GM19023 (cell line): ENCODE measurements around the gene TSTD2.
"Not testable (repeated sequence)": the region's sequence is repeated elsewhere in the genome, so short reads cannot be mapped to it uniquely, and the experiment has no call there.

Source experiments
- ATAC-seq: cut with Tn5 transposase; IDR thresholded peaks from one replicate; pipeline ENCODE4 v1.9.1; 2021; ENCODE audit warnings: mild to moderate bottlenecking, moderate library complexity; ENCODE audit not compliant: unreplicated experiment

TSTD2 gene

GRCh38 chr9:97632248-97632984 lies 752 bp downstream of the TSTD2 start:
- peak; percentile 2 for ATAC-seq

- no peak for ATAC-seq
Measured at GRCh38 chr9:97630591-97630990, 2.6 kb downstream of the TSTD2 start.

GRCh38 chr9:97629156-97629555 lies 4.0 kb downstream of the TSTD2 start:
- ATAC-seq = no peak

- ATAC-seq = no peak
Measured at GRCh38 chr9:97628668-97629067, 4.5 kb downstream of the TSTD2 start.

GRCh38 chr9:97627624-97628023 lies 5.5 kb downstream of the TSTD2 start:
- ATAC-seq = no peak

GRCh38 chr9:97625620-97626019 lies 7.5 kb downstream of the TSTD2 start:
- no peak for ATAC-seq

- no peak for ATAC-seq
Measured at GRCh38 chr9:97623946-97624345, 9.2 kb downstream of the TSTD2 start.

- not testable (repeated sequence) for ATAC-seq
Measured at GRCh38 chr9:97622483-97622882, 10.7 kb downstream of the TSTD2 start.

- ATAC-seq = not testable (repeated sequence)
Measured at GRCh38 chr9:97620063-97620462, 13.1 kb downstream of the TSTD2 start.

- ATAC-seq = no peak
Measured at GRCh38 chr9:97617939-97618416, 15.2 kb downstream of the TSTD2 start.

- ATAC-seq = no peak
Measured at GRCh38 chr9:97615439-97616072, 17.6 kb downstream of the TSTD2 start.

GRCh38 chr9:97604901-97605645 lies 28.1 kb downstream of the TSTD2 start:
- ATAC-seq = no peak

- ATAC-seq = no peak
Measured at GRCh38 chr9:97602430-97602829, 30.7 kb downstream of the TSTD2 start.

GRCh38 chr9:97601228-97601898 lies 31.8 kb downstream of the TSTD2 start:
- no peak for ATAC-seq

GRCh38 chr9:97600531-97601227 lies 32.5 kb downstream of the TSTD2 start:
- ATAC-seq = no peak

GRCh38 chr9:97599314-97599846 lies 33.8 kb downstream of the TSTD2 start:
- no peak for ATAC-seq

- peak; percentile 84 for ATAC-seq
Measured at GRCh38 chr9:97598461-97599288, 34.5 kb downstream of the TSTD2 start.

- ATAC-seq = no peak
Measured at GRCh38 chr9:97596906-97597305, 36.3 kb downstream of the TSTD2 start.

- no peak for ATAC-seq
Measured at GRCh38 chr9:97594381-97594921, 38.7 kb downstream of the TSTD2 start.
